Neural cell (in vitro differentiated cells): ENCODE results near the gene HSPB6. TPM values are rescaled to one million over a fixed set of nuclear protein-coding genes. Genes with fewer than 3 reads are reported as not detected.

Experiments
- H2AFZ ChIP-seq: fragments of 200-600, 300-800 bp; sonication (generic), shearing (Covaris generic); 2 replicates; pipeline ENCODE4 v1.6.0; 2014; ENCODE audit warnings: low read depth, mild to moderate bottlenecking, antibody characterized with exemption, low read length, moderate library complexity
- H3F3A ChIP-seq: fragments of 200-600 bp; shearing (Covaris generic); 2 replicates; pipeline ENCODE4 v1.6.1; 2016; ENCODE audit warnings: mild to moderate bottlenecking, moderate library complexity, mixed read lengths, antibody characterized with exemption, low read length; ENCODE audit not compliant: insufficient read depth, poor library complexity, severe bottlenecking
- H3K27ac ChIP-seq: fragments of 200-600, 300-800 bp; sonication (generic), shearing (Covaris generic); 2 replicates; pipeline ENCODE4 v1.5.1; 2014; ENCODE audit warnings: mild to moderate bottlenecking, low read length, moderate library complexity
- H3K27me3 ChIP-seq: fragments of 300-800, 200-600 bp; sonication (generic), shearing (Covaris generic); 2 replicates; pipeline ENCODE4 v1.6.0; 2014; ENCODE audit warnings: mild to moderate bottlenecking, low read depth, low read length, moderate library complexity; ENCODE audit not compliant: insufficient read depth
- H3K36me3 ChIP-seq: fragments of 300-800, 200-600 bp; sonication (generic), shearing (Covaris generic); 2 replicates; pipeline ENCODE4 v1.5.1; 2014; ENCODE audit warnings: mild to moderate bottlenecking, antibody characterized with exemption, low read length, moderate library complexity; ENCODE audit not compliant: insufficient read depth
- H3K4me2 ChIP-seq: fragments of 300-800, 200-600 bp; sonication (generic), shearing (Covaris generic); 2 replicates; pipeline ENCODE4 v1.6.0; 2014; ENCODE audit warnings: mild to moderate bottlenecking, low read length
- H3K4me3 ChIP-seq: fragments of 300-800, 200-600 bp; sonication (generic), shearing (Covaris generic); 2 replicates; pipeline ENCODE4 v1.5.1; 2014; ENCODE audit warnings: mild to moderate bottlenecking, low read length, moderate library complexity
- H3K79me2 ChIP-seq: fragments of 200-600 bp; shearing (Covaris generic); replicated peaks from 2 replicates; pipeline ENCODE4 v1.6.0; 2014; ENCODE audit warnings: mild to moderate bottlenecking, low read length, moderate library complexity; ENCODE audit not compliant: insufficient read depth
- H3K9ac ChIP-seq: fragments of 300-800, 200-600 bp; sonication (generic), shearing (Covaris generic); 2 replicates; pipeline ENCODE4 v1.6.1; 2016; ENCODE audit warnings: mild to moderate bottlenecking, low read length, mixed read lengths
- H3K9me2 ChIP-seq: fragments of 200-600 bp; shearing (Covaris generic); 2 replicates; pipeline ENCODE4 v1.6.1; 2016; ENCODE audit warnings: mild to moderate bottlenecking, low read length, mixed read lengths; ENCODE audit not compliant: insufficient read depth
- H3K9me3 ChIP-seq: fragments of 200-600, 300-800 bp; sonication (generic), shearing (Covaris generic); 2 replicates; pipeline ENCODE4 v1.6.1; 2016; ENCODE audit warnings: mild to moderate bottlenecking, mixed run types, low read length, moderate library complexity, mixed read lengths
- H4K20me1 ChIP-seq: fragments of 200-600 bp; shearing (Covaris generic); 2 replicates; pipeline ENCODE4 v1.6.1; 2016; ENCODE audit warnings: mild to moderate bottlenecking, mixed run types; ENCODE audit not compliant: insufficient read depth
- CTCF ChIP-seq: fragments of 450-650 bp; IDR thresholded peaks from 2 replicates; pipeline ENCODE4 v1.5.1; 2014; ENCODE audit warnings: antibody characterized with exemption, mild to moderate bottlenecking, moderate library complexity; ENCODE audit not compliant: poor library complexity, severe bottlenecking
- EP300 ChIP-seq: fragments of 450-650 bp; conservative IDR thresholded peaks from 2 replicates; pipeline ENCODE4 v1.6.1; 2014; ENCODE audit warnings: antibody characterized with exemption, mild to moderate bottlenecking, moderate library complexity; ENCODE audit not compliant: poor library complexity, severe bottlenecking
- EZH2 ChIP-seq: fragments of 200-600, 300-800 bp; shearing (Covaris generic), sonication (generic); IDR thresholded peaks from 2 replicates; pipeline ENCODE4 v1.6.1; 2014; ENCODE audit warnings: antibody characterized with exemption, low read length, borderline replicate concordance, mild to moderate bottlenecking; ENCODE audit not compliant: insufficient read depth, poor library complexity, severe bottlenecking
- MXI1 ChIP-seq: fragments of 450-650 bp; conservative IDR thresholded peaks from 2 replicates; pipeline ENCODE4 v1.6.1; 2014; ENCODE audit warnings: antibody characterized with exemption, mild to moderate bottlenecking; ENCODE audit not compliant: poor library complexity, severe bottlenecking
- RAD21 ChIP-seq: fragments of 450-650 bp; conservative IDR thresholded peaks from 2 replicates; pipeline ENCODE4 v1.6.1; 2014; ENCODE audit warnings: antibody characterized with exemption, mild to moderate bottlenecking, moderate library complexity
- REST ChIP-seq: IDR thresholded peaks from 2 replicates; pipeline ENCODE4 v1.6.1; 2012; ENCODE audit warnings: borderline replicate concordance
- TAF1 ChIP-seq: IDR thresholded peaks from 2 replicates; pipeline ENCODE4 v1.6.1; 2012; ENCODE audit warnings: low read depth
- polyA plus RNA-seq: library from polyadenylated mRNA; depleted of rRNA; stranded (reverse); fragments of >200 nt; gene quantifications from 2 replicates; pipeline ENCODE4 v1.2.3, GENCODE V29; 2014

HSPB6 gene
- polyA plus RNA-seq, 1 donor from 2014 or later: not detected

DNA sequence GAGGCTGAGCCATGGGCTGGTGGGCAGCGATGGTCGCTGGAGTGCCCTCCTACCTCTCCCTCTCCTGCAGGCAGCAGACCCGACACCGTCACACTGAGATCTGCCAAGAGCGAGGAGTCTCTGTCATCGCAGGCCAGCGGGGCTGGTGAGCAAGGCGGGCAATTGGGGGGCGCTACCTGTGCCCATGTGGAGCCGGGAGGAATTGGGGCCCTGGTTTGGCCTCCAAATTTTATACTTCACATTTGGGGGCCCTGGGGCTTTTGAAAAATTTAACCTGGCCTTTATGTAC, 28.5 kb upstream of the HSPB6 start:
- Histone ChIP-seq H3K27me3 (no peaks in the 10 kb centered on the region), H3K36me3 (no peaks in the 10 kb centered on the region), H3K79me2 (no peaks in the 10 kb centered on the region), H3K9ac (no peak overlapping the region), H3K4me3 (no peak overlapping the region), H3K4me2 (no peak overlapping the region), H3K9me2 (no peaks in the 10 kb centered on the region), H3K27ac (no peak overlapping the region), H4K20me1 (no peaks in the 10 kb centered on the region), H3F3A (no peaks in the 10 kb centered on the region), H2AFZ (no peak overlapping the region), H3K9me3 (no peaks in the 10 kb centered on the region)
- TF ChIP-seq REST: no peak
- TF ChIP-seq MXI1: no peak
- no peak for TF ChIP-seq CTCF
- TF ChIP-seq TAF1: no peak
- no peak for TF ChIP-seq EZH2
- TF ChIP-seq EP300: no peak
- no peak for TF ChIP-seq RAD21

DNA sequence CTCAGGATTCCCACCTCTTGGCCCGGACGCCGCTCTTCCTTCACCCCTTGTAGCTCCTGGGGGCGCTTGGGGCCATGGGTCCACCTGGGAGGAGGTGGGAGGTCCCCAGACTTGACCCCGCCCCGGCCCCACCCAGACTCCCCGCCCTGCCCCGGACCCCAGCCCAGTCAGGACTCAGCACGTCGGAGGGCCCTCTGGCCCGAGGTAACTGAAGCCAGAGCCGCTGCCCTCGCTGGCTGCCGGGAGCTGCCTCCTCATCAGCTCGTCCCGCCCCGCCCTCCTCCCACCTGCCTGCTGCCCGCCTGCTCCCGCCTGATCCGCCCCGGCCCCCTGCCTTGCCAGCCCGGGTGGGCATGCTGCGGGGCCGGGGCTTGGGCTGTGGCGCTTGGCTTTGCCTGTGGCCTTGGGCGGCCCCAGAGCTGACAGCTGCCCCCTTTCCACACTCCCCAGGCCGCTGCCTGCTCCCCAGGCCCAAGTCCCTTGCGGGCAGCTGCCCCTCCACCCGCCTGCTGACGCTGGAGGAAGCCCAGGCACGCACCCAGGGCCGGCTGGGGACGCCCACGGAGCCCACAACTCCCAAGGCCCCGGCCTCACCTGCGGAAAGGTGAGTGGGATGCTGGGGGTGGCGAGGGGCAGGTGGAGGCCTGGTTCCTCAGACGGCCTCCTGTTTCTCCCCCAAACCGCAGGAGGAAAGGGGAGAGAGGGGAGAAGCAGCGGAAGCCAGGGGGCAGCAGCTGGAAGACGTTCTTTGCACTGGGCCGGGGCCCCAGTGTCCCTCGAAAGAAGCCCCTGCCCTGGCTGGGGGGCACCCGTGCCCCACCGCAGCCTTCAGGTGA, 27.9 kb upstream of the HSPB6 start:
- no peaks in the 10 kb centered on the region for H3K79me2 ChIP-seq
- no peaks in the 10 kb centered on the region for H3K9me3 ChIP-seq
- no peaks in the 10 kb centered on the region for H4K20me1 ChIP-seq
- no peaks in the 10 kb centered on the region for H3F3A ChIP-seq
- no peaks in the 10 kb centered on the region for H3K9me2 ChIP-seq
- H3K9ac ChIP-seq: no peak overlapping the region
- H3K36me3 ChIP-seq: no peaks in the 10 kb centered on the region
- TF ChIP-seq EP300: no peak
- TF ChIP-seq EZH2: no peak
- no peak overlapping the region for H3K4me3 ChIP-seq
- no peak overlapping the region for H3K4me2 ChIP-seq
- no peak overlapping the region for H3K27ac ChIP-seq
- no peak overlapping the region for H2AFZ ChIP-seq
- no peaks in the 10 kb centered on the region for H3K27me3 ChIP-seq
